Measurements from ENCODE around the gene LAMA3.

DNA sequence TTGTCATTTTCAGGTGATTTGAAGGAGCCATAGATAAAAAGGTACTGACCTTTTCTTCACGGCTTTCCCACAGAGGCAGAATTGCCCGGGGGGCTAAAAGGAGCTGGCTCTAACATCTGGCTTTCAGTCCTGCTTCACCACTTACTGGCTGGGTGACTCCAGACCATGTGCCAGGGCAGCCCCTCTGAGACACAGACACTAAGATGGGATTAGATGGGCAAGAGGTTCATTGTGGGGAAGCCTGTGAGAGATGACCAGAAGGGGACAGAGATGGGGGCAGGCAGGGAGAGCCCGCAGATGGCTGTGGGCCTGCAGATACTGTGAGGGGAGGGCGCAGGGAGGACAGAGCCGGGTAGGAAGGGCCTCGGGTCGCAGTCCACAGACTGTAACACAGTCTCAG, 250.6 kb downstream of the LAMA3 start:
- TF ChIP-seq POLR2A (IDR thresholded peaks at IDR 0.05; ENCODE audit: low read depth, low read length) (no peak), SPI1 (IDR thresholded peaks at IDR 0.05; ENCODE audit: low read depth, low read length) (no peak), POLR2AphosphoS5 (IDR thresholded peaks at IDR 0.05; ENCODE audit: low read depth, low read length) (no peak), TAF1 (IDR thresholded peaks at IDR 0.05; ENCODE audit: low read depth, low read length) (no peak), POU2F2 (IDR thresholded peaks at IDR 0.05; ENCODE audit: low read depth, low read length) (no peak), PAX5 (IDR thresholded peaks at IDR 0.05; ENCODE audit: insufficient read depth, low read length, severe bottlenecking) (no peak)

Measured in GM12891 (cell line).